HG02870 (cell line): ENCODE measurements around the gene EREG.
A peak's percentile ranks its signal among the peaks of the same experiment; 100 is the strongest.
"Not testable (repeated sequence)": the region's sequence is repeated elsewhere in the genome, so short reads cannot be mapped to it uniquely, and the experiment has no call there.

Source experiments
- ATAC-seq: cut with Tn5 transposase; IDR thresholded peaks from one replicate; pipeline ENCODE4 v1.9.1; 2021; ENCODE audit warnings: mild to moderate bottlenecking, moderate library complexity; ENCODE audit not compliant: unreplicated experiment

The EREG gene

GRCh38 chr4:74386159-74386558 is 21.2 kb downstream of the EREG start:
- no peak for ATAC-seq

GRCh38 chr4:74387790-74388189 is 22.8 kb downstream of the EREG start:
- ATAC-seq, result no peak

GRCh38 chr4:74389494-74389893 is 24.5 kb downstream of the EREG start:
- ATAC-seq, result no peak

GRCh38 chr4:74390677-74391076 is 25.7 kb downstream of the EREG start:
- ATAC-seq, result no peak

- no peak for ATAC-seq
These were observed 26.4 kb downstream of the EREG start for GRCh38 chr4:74391346-74391745.

GRCh38 chr4:74391890-74392475 is 27.0 kb downstream of the EREG start:
- no peak for ATAC-seq

- ATAC-seq, result no peak
These were observed 29.7 kb downstream of the EREG start for GRCh38 chr4:74394476-74395136.

- no peak for ATAC-seq
These were observed 30.7 kb downstream of the EREG start for GRCh38 chr4:74395633-74396032.

- no peak for ATAC-seq
These were observed 32.9 kb downstream of the EREG start for GRCh38 chr4:74397748-74398426.

- ATAC-seq, result not testable (repeated sequence)
These were observed 34.1 kb downstream of the EREG start for GRCh38 chr4:74398894-74399589.

GRCh38 chr4:74400395-74400794 is 35.5 kb downstream of the EREG start:
- no peak for ATAC-seq

- peak; percentile 83 for ATAC-seq
These were observed 37.9 kb downstream of the EREG start for GRCh38 chr4:74402692-74403456.

- ATAC-seq, result no peak
These were observed 42.9 kb downstream of the EREG start for GRCh38 chr4:74407891-74408290.

- no peak for ATAC-seq
These were observed 43.7 kb downstream of the EREG start for GRCh38 chr4:74408639-74409038.

GRCh38 chr4:74410272-74410671 is 45.3 kb downstream of the EREG start:
- no peak for ATAC-seq

- ATAC-seq, result no peak
These were observed 47.3 kb downstream of the EREG start for GRCh38 chr4:74412225-74412624.

- ATAC-seq, result no peak
These were observed 48.3 kb downstream of the EREG start for GRCh38 chr4:74413265-74413664.

GRCh38 chr4:74414149-74414809 is 49.3 kb downstream of the EREG start:
- ATAC-seq, result no peak

GRCh38 chr4:74415602-74416300 is 50.8 kb downstream of the EREG start:
- no peak for ATAC-seq
